Inferior parietal cortex (tissue), 1 donor: ENCODE measurements around the gene HCN4.

Experiments
- DNase-seq: peaks from one replicate; pipeline ENCODE4 v3.0.0-alpha.2; 2016; ENCODE audit errors: extremely low spot score

Gene HCN4

GRCh38 chr15:73380661-73381060, 11.9 kb upstream of the HCN4 start:
- no peak for DNase-seq

GRCh38 chr15:73378089-73378488, 9.3 kb upstream of the HCN4 start:
- no peak for DNase-seq

- no peak for DNase-seq
These were observed 7.1 kb upstream of the HCN4 start for GRCh38 chr15:73375755-73376305.

GRCh38 chr15:73375012-73375411, 6.3 kb upstream of the HCN4 start:
- DNase-seq = no peak

GRCh38 chr15:73374604-73375003, 5.8 kb upstream of the HCN4 start:
- DNase-seq = no peak

GRCh38 chr15:73373221-73373620, 4.5 kb upstream of the HCN4 start:
- DNase-seq = no peak

GRCh38 chr15:73371812-73372211, 3.1 kb upstream of the HCN4 start:
- no peak for DNase-seq

GRCh38 chr15:73370151-73370550, 1.4 kb upstream of the HCN4 start:
- DNase-seq = no peak

GRCh38 chr15:73369154-73369694, 466 bp upstream of the HCN4 start:
- DNase-seq = no peak

- DNase-seq = no peak
These were observed 996 bp downstream of the HCN4 start for GRCh38 chr15:73367624-73368300.

- no peak for DNase-seq
These were observed 1.8 kb downstream of the HCN4 start for GRCh38 chr15:73366766-73367623.

- DNase-seq = no peak
These were observed 4.7 kb downstream of the HCN4 start for GRCh38 chr15:73364070-73364469.

GRCh38 chr15:73362900-73363299, 5.9 kb downstream of the HCN4 start:
- no peak for DNase-seq

- DNase-seq = no peak
These were observed 7.4 kb downstream of the HCN4 start for GRCh38 chr15:73361337-73361736.

GRCh38 chr15:73359651-73360050, 9.1 kb downstream of the HCN4 start:
- DNase-seq = no peak

GRCh38 chr15:73357999-73358665, 10.6 kb downstream of the HCN4 start:
- no peak for DNase-seq

- no peak for DNase-seq
These were observed 13.0 kb downstream of the HCN4 start for GRCh38 chr15:73355612-73356265.

- no peak for DNase-seq
These were observed 14.5 kb downstream of the HCN4 start for GRCh38 chr15:73354241-73354640.

- DNase-seq = no peak
These were observed 15.0 kb downstream of the HCN4 start for GRCh38 chr15:73353734-73354133.

- DNase-seq = peak; percentile 20
These were observed 16.7 kb downstream of the HCN4 start for GRCh38 chr15:73352082-73352481.

GRCh38 chr15:73349191-73349590, 19.6 kb downstream of the HCN4 start:
- DNase-seq = no peak
